Neutrophil (primary cell): ENCODE measurements around the gene MMRN1.

Experiments
- H3K27ac ChIP-seq: fragments of 200-600 bp; sonication (generic); 2 replicates; pipeline ENCODE4 v1.5.1; 2016; ENCODE audit warnings: mild to moderate bottlenecking, moderate library complexity
- H3K27me3 ChIP-seq: fragments of 200-600 bp; sonication (generic); 2 replicates; pipeline ENCODE4 v1.6.0; 2016; ENCODE audit warnings: mild to moderate bottlenecking
- H3K36me3 ChIP-seq: fragments of 200-600 bp; sonication (generic); 2 replicates; pipeline ENCODE4 v1.5.1; 2017
- H3K4me1 ChIP-seq, 2 experiments: fragments of 200-600 bp in 1 of 2; sonication (generic) in 1 of 2; 1 replicate in 1 of 2; 2 replicates in 1 of 2; pipeline versions ENCODE4 v1.5.1 to v1.6.1; 2013 to 2016; ENCODE audit warnings: low read depth in 1 of 2, low read length in 1 of 2, mild to moderate bottlenecking in 1 of 2, moderate library complexity in 1 of 2; ENCODE audit not compliant: control insufficient read depth in 1 of 2, insufficient read depth in 1 of 2
- H3K4me3 ChIP-seq, 2 experiments: fragments of 200-600 bp in 1 of 2; sonication (generic) in 1 of 2; 1 replicate in 1 of 2; 2 replicates in 1 of 2; pipeline ENCODE4 v1.5.1; 2013 to 2016; ENCODE audit warnings: low read depth in 1 of 2, low read length in 1 of 2, mild to moderate bottlenecking in 1 of 2, moderate library complexity in 1 of 2
- H3K9me3 ChIP-seq: fragments of 200-600 bp; sonication (generic); 2 replicates; pipeline ENCODE4 v1.5.1; 2016
- CTCF ChIP-seq: fragments of 200-600 bp; sonication (generic); IDR thresholded peaks from 2 replicates; pipeline ENCODE4 v1.5.1; 2016; ENCODE audit warnings: antibody characterized with exemption

MMRN1 gene

GRCh38 chr4:89939546-89939945 is 44.9 kb downstream of the MMRN1 start:
- H3K4me3 ChIP-seq: no peak overlapping the region
- no peaks in the 10 kb centered on the region for H3K9me3 ChIP-seq
- no peak overlapping the region for H3K27ac ChIP-seq
- no peaks in the 10 kb centered on the region for H3K36me3 ChIP-seq
- H3K27me3 ChIP-seq: no peaks in the 10 kb centered on the region
- TF ChIP-seq CTCF: no peak
- H3K4me1 ChIP-seq: no peaks in the 10 kb centered on the region

- Histone ChIP-seq H3K4me3 (no peak overlapping the region), H3K36me3 (no peaks in the 10 kb centered on the region), H3K9me3 (no peaks in the 10 kb centered on the region), H3K27ac (no peak overlapping the region), H3K27me3 (no peaks in the 10 kb centered on the region), H3K4me1 (no peaks in the 10 kb centered on the region)
- no peak for TF ChIP-seq CTCF
Measured at GRCh38 chr4:89939994-89940393, 45.3 kb downstream of the MMRN1 start.

GRCh38 chr4:89942811-89943210 is 48.2 kb downstream of the MMRN1 start:
- no peaks in the 10 kb centered on the region for H3K27me3 ChIP-seq

GRCh38 chr4:89949782-89950387 is 55.2 kb downstream of the MMRN1 start:
- Histone ChIP-seq H3K36me3 (no peaks in the 10 kb centered on the region), H3K27ac (no peak overlapping the region), H3K9me3 (no peaks in the 10 kb centered on the region), H3K4me3 (no peak overlapping the region), H3K4me1 (peaks cover 7 to 9% of the 10 kb centered on the region in 2 experiments), H3K27me3 (no peaks in the 10 kb centered on the region)
- no peak for TF ChIP-seq CTCF

More at GRCh38 chr4:89942811-89943210, 48.2 kb downstream of the MMRN1 start:
- no peak for TF ChIP-seq CTCF
- H3K4me3 ChIP-seq: no peak overlapping the region
- H3K9me3 ChIP-seq: no peaks in the 10 kb centered on the region
- H3K4me1 ChIP-seq: no peaks in the 10 kb centered on the region
- no peaks in the 10 kb centered on the region for H3K36me3 ChIP-seq
- H3K27ac ChIP-seq: no peak overlapping the region

- Histone ChIP-seq H3K4me1 (peaks cover 33 to 35% of the 10 kb centered on the region in 2 experiments), H3K27ac (no peak overlapping the region), H3K36me3 (no peaks in the 10 kb centered on the region), H3K27me3 (no peaks in the 10 kb centered on the region), H3K4me3 (no peak overlapping the region), H3K9me3 (no peaks in the 10 kb centered on the region)
- no peak for TF ChIP-seq CTCF
Measured at GRCh38 chr4:89952458-89952857, 57.8 kb downstream of the MMRN1 start.
